Measurements from ENCODE around the gene MATN1. TPM values are rescaled to one million over a fixed set of nuclear protein-coding genes. Genes with fewer than 3 reads are reported as not detected.
"Not testable (repeated sequence)": the region's sequence is repeated elsewhere in the genome, so short reads cannot be mapped to it uniquely, and the experiment has no call there.

MATN1 gene
- polyA plus RNA-seq, 1 donor = 1.1 TPM

- no peak for DNase-seq (ENCODE audit: low read depth)
Observed at GRCh38 chr1:30697571-30698376, 25.6 kb downstream of the MATN1 start.

GRCh38 chr1:30696831-30697230, 26.6 kb downstream of the MATN1 start:
- DNase-seq (ENCODE audit: low read depth) = no peak

- peak; percentile 72 for DNase-seq (ENCODE audit: low read depth)
Observed at GRCh38 chr1:30695439-30695841, 27.9 kb downstream of the MATN1 start.

- no peak for DNase-seq (ENCODE audit: low read depth)
Observed at GRCh38 chr1:30694280-30695175, 28.9 kb downstream of the MATN1 start.

- DNase-seq (ENCODE audit: low read depth) = no peak
Observed at GRCh38 chr1:30693822-30694221, 29.6 kb downstream of the MATN1 start.

- no peak for DNase-seq (ENCODE audit: low read depth)
Observed at GRCh38 chr1:30693366-30693765, 30.0 kb downstream of the MATN1 start.

- DNase-seq (ENCODE audit: low read depth) = no peak
Observed at GRCh38 chr1:30692948-30693301, 30.5 kb downstream of the MATN1 start.

- no peak for DNase-seq (ENCODE audit: low read depth)
Observed at GRCh38 chr1:30692201-30692947, 31.0 kb downstream of the MATN1 start.

- no peak for DNase-seq (ENCODE audit: low read depth)
Observed at GRCh38 chr1:30691480-30691879, 31.9 kb downstream of the MATN1 start.

GRCh38 chr1:30689901-30690645, 33.3 kb downstream of the MATN1 start:
- DNase-seq (ENCODE audit: low read depth) = no peak

- DNase-seq (ENCODE audit: low read depth) = no peak
Observed at GRCh38 chr1:30688920-30689794, 34.2 kb downstream of the MATN1 start.

- not testable (repeated sequence) for DNase-seq (ENCODE audit: low read depth)
Observed at GRCh38 chr1:30688516-30688915, 34.9 kb downstream of the MATN1 start.

- no peak for DNase-seq (ENCODE audit: low read depth)
Observed at GRCh38 chr1:30687886-30688285, 35.5 kb downstream of the MATN1 start.

- no peak for DNase-seq (ENCODE audit: low read depth)
Observed at GRCh38 chr1:30686236-30686935, 37.0 kb downstream of the MATN1 start.

- no peak for DNase-seq (ENCODE audit: low read depth)
Observed at GRCh38 chr1:30685796-30686165, 37.6 kb downstream of the MATN1 start.

- DNase-seq (ENCODE audit: low read depth) = no peak
Observed at GRCh38 chr1:30684881-30685795, 38.2 kb downstream of the MATN1 start.

GRCh38 chr1:30684259-30684658, 39.1 kb downstream of the MATN1 start:
- no peak for DNase-seq (ENCODE audit: low read depth)

- DNase-seq (ENCODE audit: low read depth) = no peak
Observed at GRCh38 chr1:30683699-30684098, 39.7 kb downstream of the MATN1 start.

All from forelimb muscle (tissue), 1 donor.